ENCODE data around the gene TMEM30A.

The TMEM30A gene

DNA sequence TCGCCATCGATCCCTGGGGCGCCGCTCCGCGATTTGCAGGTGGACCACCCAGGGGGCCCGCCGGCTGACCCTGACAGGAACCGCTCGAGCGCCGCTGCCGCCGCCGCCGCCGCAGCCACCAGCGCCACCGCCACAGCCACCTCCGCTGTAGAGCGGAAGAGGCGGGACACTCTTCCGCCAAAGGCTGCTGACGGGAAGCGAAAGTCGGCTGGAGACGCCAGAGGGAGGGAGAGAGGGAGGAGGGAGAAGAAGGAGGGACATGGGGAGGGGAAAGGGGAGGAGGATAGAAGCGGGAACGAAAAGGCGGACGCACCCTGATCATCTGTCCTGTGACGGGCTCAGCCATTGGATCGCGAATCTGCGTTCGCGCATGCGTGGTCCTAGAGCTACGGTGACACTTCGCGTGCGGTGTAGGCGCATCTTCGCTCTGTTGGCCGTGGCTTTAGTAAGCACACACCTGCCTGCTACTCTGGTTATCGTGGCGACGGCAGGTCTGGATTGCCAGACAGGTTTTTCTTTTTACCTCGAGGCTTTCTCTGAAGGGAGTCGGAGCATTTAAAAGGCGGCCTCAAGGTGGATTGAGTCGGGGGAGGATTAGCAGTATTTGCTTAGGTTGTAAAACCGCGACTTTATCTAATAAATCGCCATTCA lies at the start of gene TMEM30A:
TMEM30A (minus strand) TSS at position 161 of the 651 bp plus-strand sequence; CDS start at position 7, 154 bp downstream.
- peak; percentile 86 for DNase-seq

DNA sequence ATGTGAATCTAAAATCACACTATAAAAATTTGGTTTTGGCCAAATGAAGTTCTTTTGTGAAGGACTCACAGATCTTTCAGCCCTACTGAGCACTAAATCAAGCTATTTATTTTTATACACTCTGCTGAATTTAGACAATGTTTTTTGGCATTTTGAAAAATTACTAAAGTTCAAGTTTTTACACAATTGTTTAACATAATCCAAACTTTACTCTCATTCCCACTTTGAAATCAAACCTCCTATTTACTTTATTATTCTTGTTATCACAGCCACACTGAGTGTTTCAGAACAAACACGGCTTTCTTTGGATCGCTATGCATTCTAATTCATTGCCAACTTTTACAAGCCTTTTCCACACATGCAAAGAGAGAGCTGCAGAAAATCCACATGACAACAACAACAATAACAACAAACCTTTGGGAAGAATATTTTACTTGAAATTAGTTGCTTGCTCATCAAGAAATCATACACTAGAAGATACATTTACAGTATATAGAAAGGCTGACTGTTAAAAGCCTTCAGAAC lies 49.1 kb upstream of the TMEM30A start:
- DNase-seq: no peak

DNA sequence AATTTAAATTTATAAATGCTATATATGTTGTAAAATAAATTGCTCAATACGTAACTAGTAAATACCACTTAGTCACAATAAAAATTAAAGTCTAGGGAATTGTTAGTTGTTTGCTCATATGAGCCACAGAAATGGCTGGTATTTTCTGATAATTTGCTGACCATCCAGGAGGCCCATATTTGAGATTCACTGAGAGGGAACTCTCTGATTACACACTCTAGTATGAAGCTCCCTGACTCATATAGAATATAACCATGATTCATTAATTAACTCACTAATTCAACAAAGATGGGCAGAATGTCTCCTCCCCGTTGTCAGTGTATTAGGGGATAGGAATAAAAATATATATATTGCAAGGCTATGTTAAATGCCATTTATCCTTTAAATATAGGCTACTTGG lies 46.6 kb upstream of the TMEM30A start:
- DNase-seq: no peak

DNA sequence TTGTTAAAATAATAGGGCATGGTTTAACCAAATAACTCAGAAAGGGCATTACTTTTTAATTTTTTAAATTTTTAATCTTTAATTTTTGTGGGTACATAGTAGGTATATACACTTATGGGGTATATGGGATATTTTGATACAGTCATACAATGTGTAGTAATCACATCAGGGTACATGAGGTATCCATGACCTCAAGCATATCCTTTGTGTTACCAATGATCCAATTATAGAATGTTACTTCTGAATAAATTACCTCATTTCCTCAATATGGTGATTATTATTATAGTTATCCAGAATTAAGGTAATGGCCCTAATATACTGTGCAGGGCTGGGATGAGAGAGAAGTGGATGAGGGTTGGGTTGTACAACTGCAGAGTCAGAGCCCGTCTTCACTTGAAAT lies 45.1 kb upstream of the TMEM30A start:
- no peak for DNase-seq

DNA sequence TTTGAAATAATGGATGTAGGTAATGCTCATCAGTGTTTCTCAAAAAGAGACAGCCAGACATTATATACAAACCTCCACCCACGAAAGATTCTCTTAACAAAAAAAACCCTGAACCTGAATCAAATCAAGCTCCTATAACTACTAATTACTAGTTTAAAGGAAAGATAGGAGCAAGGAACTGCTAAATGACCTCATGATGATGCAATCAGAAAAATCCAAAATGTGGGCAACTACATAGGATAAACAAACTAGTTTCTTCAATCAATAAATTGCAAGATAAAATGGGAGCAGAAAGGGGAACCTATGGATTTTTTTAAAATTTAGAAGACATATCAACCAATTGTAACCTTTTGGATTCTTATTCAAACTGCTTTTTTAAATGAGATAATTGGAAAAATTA lies 43.2 kb upstream of the TMEM30A start:
- DNase-seq: no peak

DNA sequence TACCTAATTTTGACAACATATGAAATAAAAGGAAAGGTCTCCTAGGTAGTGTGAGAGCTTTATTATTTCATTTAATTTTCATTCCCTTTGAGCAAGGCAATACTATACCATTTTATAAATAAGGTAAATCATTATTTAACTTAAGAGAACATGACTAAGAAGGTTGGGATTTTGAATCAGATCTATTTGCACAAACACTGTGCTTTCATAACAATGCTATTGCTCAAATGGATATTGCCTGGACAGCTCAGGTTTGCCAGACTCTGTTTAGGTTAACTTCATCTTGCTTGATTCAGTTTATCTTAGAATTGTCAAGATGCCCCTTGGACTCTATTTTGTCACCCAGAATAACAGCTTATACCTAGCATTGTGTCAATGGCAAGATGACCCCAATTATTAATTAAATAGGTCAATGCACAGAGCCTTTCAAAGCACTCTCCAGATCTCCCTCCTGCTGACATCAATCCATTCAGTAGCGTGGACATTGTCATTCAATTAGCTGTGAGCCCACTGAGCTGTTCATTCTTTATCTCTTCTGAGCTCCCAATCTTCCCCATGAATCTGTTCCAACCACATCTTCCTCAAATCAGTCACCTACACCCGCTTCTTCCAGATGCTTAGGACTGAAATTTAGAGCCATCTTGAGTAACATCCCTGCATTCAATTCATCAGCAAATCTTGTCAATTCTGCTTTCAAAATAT lies 42.1 kb upstream of the TMEM30A start:
- DNase-seq: no peak

DNA sequence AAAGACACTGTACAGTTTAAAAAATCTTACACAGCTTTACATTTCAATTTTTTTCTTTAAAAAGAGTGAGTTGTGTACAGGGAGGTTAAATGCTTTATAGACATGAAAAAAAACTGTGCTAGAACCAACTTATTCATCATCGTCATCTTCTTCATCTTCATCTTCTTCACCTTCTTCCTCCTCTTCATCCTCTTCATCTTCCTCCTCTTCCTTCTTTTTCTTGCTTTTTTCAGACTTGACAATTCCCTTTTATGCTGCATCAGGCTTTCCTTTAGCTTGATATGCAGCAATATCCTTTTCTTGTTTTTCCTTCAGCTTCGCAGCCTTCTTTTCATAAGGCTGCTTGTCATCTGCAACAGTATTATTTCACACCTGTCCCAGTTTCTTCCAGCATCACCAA lies 34.3 kb upstream of the TMEM30A start:
- no peak for DNase-seq

DNA sequence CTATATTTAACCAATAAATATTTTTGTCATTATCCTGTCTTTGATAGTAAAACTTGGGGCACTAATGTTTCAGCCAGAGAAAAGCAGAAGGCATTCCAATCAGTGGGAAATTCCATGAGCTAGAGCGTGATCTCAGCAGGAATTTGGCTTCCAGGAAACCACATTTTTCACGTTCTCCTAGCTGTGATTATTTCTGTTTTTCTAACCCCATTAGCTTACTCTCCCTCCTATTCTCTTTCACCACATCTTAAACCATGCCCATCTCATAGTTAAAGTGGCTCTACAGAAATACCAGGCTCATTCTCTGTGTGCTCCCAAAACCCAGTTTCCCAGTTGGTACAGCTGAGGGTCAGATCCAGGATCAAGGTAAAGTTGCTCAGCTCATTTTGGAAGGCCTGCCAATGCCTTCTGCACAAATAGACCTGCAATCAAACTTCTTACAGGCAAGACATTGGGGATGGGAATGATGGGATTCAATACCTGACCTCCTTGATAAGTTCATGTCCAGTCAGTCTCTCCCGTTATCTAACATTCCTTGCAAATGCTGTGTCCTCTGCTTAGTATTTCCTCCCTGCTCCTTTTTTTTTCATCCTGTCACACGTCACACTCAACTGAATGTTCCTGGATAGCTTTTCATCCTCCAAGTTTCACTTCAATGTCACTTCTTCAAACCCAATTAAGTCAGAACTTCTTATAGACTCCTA lies 33.1 kb upstream of the TMEM30A start:
- no peak for DNase-seq

DNA sequence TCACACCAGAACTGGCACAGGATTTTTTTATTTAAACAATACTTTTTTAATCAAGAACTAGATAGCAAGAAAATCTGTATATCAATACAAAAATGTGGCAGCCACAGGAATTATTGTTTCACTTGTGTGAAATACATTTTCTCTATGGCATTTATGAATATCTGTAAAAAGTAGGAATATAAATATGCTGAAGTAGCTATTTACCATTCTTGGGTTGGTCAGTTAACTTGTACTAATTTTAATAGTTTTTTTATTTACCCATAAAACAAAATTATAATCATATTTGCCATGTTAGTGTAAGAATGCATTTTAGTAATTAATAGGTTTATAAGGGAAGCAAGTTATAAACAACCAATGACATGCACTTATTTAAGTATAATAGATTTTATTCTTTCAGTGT lies 31.4 kb upstream of the TMEM30A start:
- DNase-seq: no peak

DNA sequence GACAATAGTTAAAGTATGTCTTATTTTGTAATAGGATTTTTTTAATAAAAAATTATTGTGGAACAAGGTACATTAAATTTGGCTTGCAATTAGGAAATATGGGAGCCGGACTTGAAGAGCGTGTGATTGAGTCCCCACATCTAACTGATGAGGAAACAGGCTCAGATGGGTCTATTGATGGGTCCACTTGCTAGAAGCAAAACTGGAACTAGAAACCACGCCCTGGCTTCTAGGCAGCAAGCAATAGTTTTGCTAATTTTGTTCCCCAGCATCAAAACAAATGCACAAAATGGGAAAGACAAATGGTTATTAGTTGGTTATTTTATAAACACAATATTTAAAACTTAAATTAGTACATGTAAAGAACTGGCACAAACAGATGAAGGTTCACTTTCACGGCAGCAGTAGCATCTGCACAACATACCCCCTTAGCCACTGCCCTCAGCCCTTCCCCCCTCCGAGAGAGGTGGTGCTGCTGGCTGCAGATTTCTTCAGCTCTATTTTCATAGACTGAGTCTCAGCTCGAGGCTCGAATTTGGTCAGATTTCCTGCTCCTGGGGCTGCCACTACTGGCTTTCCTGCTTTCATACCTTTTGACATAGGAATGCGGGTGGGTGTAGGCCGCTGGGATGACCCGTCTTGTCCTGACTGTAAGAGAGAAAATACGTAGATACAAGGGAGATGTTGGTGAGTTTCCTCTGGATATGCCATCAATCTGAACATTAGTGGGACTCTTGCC lies 23.8 kb upstream of the TMEM30A start:
- no peak for DNase-seq

DNA sequence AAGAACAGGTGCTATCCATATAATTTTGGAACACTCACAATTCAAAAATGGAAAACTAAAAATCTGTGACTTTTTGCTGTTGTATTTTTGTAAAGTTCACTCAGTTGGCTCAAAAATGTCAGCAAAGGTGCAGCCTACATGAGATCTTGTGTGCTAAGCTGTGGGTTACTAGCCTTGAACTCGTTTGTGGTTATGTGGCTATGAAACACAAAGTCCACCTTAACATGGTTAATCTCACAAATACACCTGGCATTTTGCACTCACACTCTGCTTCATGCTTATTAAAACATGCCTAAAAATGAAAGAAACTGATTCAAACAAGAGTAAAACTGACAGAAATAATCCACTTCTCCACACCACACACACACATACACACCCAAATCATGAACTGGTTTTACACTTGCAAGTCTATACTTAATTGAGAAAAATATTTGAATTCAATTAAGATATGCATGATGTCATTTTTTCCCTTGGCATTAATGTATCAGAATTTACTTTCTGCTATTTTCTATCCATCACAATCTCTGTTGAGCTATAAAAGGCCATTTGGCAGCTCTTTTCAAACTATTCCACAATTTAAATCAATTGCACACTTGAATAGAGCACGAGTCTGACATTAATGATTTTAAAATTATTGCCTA lies 22.9 kb upstream of the TMEM30A start:
- no peak for DNase-seq

DNA sequence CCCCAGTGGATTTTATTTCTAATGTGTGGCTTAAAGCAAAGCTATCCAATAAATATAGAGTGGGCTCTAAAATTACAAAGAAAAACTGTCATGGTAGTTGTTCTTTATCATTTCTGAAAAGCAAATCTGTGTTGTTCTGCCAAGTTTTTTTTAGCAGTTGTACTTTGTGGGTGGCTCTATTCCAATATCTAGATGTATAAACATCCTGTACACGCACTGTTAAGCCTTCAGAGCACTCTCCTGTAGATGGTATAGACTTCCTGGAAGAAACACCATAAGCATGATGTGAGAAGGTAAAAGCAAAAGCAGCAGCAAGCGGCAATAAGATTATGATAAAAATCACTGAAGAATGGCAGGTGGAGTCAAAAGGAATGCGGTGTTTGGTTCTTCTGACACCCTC lies 21.5 kb upstream of the TMEM30A start:
- no peak for DNase-seq

DNA sequence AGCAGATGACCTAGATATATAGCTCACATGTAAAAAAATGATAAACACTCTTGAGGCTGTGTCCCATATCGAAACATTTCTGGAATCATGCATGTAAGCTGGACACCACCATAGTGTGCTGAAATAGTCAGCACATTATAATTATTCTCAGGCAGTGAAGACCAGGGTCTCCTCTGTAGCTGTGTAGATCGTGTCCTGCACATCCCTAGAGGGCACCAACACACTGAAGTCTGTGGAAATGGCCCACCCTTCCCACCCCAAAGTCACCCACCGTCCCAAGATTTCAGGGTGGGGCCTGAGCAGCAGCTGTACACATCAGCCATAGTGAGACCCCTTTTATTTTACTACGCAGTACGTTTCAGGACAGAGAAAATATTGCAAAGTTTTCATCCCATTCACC lies 21.0 kb upstream of the TMEM30A start:
- DNase-seq: no peak

DNA sequence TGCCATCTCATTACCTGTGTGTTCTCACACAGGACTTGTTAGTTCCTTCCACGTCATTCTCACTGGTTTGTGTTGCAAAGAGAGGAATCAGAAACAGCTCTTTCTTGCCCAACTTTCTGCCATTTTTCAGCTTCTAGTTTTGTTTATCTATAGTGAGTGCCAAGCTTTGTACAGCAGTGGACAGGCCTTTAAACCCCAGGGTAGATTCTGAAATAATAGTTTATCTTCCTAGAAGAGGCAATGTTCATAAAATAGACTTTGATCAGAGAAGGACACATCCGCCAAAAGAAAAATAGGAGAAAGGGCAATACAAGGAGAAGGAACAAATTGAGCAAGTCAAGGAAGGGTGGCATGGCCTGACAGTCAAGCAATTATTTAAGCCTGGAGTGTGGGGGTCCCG lies 17.7 kb upstream of the TMEM30A start:
- DNase-seq: no peak

DNA sequence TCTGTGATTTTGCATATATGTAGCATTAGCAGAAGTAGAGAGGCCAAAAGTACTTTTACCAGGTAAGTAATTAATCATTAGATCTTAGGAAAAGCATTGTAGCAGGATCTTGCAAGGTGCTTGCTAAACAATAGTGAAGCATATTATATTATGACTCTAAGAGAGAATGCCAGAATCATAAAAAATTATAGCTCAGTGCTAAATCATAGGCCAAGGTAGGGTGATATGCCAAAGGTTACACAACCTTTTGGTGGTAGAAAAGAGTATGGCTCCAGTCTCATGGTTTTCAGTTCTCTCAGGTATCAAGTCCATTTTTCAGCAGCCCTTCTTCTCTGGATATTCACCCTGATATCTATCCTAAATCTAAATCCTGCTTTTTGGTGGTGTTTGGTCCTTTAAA lies 16.9 kb upstream of the TMEM30A start:
- DNase-seq: no peak

DNA sequence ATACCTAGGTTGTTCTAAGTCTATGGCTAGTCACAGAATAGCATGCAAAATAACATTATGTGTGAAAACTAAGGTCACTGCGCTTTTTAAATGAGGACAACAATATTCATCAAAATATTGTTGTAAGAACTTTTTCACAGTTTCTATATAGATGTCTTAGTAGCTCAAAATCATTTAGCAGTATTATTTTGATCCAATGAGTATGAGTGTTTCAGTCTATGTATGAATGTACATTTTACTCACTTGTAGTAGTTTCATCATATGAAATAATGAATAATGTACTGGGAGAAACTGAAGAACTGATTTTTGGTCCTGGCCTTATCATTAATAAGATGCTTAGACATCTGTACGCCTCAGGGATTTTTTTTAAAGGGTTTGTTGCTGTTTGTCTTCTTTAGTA lies 16.5 kb upstream of the TMEM30A start:
- DNase-seq: no peak

DNA sequence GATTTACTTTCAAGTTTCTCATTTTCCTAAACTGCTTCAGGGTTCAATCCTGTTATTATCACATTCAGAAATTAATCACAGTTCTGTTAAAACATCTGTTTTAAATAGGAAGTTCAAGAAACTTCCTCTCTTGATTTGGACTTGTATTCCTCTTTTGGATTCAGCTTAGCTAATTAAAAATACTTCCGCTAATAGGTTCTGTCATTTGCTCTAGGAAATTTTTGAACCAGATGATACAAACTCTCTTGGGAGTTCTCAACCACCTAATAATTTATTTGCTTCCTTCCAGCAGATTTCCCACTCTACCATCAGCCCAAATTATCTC lies 15.9 kb upstream of the TMEM30A start:
- DNase-seq: no peak

DNA sequence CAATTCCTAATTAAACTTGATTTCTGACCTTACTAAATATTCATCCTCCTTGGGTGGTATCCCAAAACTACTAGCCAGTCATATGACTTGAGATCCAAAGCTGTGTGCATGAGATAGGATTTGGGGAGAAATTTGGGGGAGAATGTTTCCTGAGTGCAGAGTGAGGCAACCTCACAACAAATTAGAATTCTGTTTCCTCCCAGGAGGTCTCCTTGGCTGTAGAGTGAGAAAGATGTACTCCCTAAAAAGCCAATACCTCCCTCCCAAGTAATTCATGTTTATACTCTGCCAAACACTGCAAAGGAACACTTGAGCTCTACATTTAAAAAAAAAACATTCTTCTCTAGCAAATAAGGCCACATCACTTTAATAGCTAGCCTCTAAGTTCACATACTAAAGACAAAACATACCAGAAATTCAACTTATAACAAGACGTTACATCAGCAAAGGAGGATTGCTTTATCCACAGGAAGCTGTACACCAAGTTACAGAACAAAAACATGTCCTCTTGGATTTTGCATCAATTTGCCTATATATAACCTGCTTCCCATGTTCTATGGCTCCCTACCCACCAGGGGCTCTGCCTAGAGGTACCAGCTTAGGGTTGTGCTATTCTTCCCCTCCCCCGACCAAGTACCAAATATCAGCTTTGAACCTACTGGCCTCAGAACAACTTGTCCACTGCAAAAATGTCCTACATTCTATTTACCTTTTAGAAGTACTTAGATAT lies 15.4 kb upstream of the TMEM30A start:
- DNase-seq: no peak

DNA sequence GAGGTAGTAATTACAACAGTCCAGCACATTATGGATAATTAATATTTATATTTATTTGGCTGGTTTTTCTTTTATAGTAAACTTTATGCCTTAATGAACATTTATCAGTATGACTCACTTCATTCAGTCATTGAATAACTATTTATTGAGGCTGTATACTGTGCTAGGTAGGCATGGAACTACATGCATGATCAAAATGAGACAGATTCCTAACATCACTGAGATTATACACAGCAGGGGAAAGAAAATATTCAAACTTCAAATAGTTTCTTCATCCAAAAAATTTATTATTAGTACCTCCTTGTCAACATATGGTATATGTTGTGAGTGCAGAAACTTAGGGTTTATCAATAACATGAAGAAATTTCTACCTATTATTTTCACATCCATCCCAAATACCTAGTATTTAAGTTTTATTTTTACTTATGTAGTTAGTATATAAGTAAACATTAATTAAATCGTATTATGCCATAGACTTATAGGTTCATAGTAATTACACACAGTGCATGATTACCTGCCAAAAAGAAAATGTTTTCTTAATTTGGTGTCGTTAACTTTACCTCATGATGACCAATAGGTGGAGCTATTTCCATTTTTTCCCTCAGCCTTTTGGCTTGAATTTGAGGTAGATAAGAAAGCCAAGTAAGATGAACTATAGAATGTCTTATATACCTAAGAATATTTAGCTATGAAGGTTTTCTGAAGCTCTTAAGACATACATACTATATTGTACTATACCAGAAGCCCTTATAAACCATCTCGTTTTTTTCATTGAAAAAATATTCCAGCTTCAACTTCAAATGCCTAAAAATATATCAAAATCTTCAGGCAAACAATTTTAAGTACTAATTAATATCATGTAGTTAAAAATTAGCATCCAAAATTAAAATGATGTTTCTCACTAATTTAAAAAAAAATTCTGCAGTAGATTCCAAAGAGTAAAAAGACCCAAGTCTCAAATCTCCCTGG lies 12.5 kb upstream of the TMEM30A start:
- DNase-seq: no peak

DNA sequence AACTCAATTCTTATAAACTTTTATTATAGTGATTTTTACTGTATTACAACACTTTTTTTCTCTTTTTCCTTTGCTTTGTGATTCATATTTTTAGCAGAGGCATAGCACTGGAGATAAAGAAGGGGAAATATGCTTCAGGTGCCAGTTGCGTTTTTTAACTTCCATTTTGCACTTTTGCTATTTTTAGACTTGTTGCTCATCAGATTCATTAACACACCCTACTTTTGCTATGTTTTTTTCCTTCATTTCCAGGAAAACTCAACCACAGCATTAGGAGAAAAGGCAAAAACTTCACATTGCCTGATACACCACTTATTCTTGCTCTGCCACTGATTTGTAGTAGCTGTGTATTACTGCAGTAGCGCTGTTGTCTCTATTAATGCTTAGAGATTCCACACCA lies 8.0 kb upstream of the TMEM30A start:
- DNase-seq: no peak

DNA sequence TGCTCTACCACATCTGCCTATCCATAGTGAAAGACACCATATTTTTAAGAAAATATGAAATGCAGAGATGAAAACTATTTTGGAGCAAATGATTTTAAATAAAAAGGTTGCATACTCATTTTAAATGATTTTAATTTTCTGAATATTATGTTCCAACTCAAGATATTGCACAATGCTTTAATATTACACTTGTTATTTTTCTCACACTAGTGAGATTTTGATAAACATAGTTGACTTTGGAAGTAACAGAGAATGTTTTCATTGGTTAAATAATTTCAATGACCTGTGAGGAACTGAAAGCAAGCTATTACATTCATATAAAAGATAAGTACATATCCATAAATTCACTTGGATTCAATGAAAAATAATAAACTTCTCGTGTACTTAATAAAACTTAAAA lies 7.2 kb upstream of the TMEM30A start:
- DNase-seq: no peak
